GM18870 (cell line): ENCODE results near the gene PRMT5.

Experiments
- ATAC-seq: cut with Tn5 transposase; IDR thresholded peaks from one replicate; pipeline ENCODE4 v1.9.1; 2021; ENCODE audit warnings: moderate library complexity; ENCODE audit not compliant: unreplicated experiment

Gene PRMT5

DNA sequence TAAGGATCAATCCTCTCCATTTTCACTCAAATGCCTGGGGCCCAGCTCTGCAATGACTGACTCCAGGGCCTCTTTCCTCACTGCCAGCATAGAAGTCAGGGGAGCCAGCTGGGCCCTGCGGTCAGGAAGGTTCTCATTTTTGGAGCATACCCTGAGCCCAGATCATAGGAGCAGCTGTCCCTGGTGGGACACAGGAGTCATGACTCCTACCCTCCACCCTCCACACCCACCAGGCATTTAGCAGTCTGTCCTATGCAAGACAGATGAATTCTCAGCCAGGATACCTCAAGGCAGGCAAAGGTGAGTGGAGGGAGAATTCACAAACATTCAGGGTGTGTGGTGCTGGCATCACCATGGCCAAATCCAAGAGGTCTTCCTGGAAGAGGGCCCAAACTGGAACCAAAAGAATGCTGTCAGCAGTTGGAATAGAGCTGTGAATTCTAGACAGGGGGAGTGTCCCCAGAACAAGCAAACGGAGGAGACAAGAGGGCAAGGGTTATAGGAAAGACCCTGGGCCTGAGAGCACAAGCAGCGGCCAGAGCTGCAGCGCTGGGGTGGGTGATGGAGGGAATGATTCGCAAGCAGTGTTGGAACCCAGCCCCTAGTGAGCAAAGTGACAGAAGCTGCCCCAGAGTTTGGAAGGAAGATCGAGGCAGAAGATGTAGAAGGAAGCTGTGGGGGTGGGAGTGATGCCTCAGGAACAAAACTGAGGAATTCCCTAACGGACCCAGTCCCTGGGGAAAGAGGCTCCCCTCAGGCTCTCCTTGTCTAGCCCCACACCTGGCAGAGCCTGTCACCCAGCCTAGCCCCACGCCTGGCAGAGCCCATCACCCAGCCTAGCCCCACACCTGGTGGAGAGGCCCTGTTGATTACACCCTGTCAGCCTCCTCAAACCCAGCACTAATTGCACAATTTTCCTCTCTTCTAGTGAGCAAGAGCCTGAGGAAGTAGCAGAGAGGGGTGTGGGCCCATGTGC, 50.6 kb downstream of the PRMT5 start:
- no peak for ATAC-seq

DNA sequence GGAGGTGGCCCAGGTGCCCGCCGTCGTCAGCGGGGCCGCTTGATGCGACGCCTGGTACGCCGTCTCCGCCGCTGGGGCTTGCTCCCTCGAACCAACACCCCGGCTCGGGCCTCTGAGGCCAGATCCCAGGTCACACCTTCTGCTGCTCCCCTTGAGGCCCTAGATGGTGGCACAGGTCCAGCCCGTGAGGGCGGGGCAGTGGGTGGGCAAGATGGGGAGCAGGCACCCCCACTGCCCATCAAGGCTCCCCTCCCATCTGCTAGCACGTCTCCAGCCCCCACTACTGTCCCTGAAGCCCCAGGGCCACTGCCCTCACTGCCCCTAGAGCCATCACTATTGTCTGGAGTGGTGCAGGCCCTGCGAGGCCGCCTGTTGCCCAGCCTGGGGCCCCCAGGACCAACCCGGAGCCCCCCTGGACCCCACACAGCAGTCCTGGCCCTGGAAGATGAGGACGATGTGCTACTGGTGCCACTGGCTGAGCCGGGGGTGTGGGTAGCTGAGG, 52.1 kb downstream of the PRMT5 start:
- no peak for ATAC-seq

DNA sequence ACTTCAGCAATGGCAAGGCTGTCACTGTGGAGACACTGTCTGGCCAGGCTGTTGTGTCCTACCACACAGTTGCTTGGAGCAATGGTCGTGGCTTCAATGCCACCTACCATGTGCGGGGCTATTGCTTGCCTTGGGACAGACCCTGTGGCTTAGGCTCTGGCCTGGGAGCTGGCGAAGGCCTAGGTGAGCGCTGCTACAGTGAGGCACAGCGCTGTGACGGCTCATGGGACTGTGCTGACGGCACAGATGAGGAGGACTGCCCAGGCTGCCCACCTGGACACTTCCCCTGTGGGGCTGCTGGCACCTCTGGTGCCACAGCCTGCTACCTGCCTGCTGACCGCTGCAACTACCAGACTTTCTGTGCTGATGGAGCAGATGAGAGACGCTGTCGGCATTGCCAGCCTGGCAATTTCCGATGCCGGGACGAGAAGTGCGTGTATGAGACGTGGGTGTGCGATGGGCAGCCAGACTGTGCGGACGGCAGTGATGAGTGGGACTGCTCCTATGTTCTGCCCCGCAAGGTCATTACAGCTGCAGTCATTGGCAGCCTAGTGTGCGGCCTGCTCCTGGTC, 53.3 kb downstream of the PRMT5 start:
- no peak for ATAC-seq

DNA sequence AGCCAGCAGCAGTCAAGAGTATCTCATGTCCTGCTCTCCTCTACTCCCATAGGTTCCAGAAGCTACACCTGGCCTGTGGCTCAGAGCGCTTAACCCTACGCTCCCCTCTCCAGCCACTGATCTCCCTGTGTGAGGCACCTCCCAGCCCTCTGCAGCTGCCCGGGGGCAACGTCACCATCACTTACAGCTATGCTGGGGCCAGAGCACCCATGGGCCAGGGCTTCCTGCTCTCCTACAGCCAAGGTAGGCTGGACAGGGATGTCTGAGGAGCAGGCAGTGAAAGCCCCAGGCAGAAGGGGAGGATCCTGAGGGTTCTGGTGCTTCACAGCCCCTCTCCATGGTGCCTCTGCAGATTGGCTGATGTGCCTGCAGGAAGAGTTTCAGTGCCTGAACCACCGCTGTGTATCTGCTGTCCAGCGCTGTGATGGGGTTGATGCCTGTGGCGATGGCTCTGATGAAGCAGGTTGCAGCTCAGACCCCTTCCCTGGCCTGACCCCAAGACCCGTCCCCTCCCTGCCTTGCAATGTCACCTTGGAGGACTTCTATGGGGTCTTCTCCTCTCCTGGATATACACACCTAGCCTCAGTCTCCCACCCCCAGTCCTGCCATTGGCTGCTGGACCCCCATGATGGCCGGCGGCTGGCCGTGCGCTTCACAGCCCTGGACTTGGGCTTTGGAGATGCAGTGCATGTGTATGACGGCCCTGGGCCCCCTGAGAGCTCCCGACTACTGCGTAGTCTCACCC, 54.0 kb downstream of the PRMT5 start:
- no peak for ATAC-seq

DNA sequence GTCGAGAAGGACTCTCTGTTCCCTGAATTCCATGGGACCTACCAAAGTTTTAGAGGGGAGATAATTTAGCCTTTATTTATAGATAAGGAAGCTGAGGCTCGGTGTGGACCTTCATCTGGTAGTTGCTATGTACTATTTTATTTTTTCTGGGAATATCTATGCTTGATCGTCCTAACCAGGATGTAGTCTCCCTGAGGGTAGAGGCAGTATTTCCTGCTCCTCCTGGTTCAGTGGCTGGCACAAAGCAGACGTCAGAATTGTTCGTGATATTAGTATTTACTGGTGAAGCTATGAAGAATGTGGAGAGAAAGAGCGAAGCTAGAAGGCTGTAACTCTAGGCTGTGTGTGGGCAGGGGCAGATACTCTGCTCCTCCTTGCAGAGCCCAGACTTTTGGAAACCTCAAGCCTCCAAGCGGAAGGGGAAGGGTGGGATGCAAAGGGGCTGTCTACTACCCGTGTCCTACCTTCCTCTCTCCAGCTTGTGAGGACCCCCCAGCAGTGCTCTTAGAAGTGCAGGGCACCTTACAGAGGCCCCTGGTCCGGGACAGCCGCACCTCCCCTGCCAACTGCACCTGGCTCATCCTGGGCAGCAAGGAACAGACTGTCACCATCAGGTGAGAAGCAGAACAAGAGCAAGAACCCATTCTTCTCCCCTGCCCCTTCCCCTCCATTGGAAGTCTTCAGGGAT, 56.2 kb downstream of the PRMT5 start:
- ATAC-seq = no peak

DNA sequence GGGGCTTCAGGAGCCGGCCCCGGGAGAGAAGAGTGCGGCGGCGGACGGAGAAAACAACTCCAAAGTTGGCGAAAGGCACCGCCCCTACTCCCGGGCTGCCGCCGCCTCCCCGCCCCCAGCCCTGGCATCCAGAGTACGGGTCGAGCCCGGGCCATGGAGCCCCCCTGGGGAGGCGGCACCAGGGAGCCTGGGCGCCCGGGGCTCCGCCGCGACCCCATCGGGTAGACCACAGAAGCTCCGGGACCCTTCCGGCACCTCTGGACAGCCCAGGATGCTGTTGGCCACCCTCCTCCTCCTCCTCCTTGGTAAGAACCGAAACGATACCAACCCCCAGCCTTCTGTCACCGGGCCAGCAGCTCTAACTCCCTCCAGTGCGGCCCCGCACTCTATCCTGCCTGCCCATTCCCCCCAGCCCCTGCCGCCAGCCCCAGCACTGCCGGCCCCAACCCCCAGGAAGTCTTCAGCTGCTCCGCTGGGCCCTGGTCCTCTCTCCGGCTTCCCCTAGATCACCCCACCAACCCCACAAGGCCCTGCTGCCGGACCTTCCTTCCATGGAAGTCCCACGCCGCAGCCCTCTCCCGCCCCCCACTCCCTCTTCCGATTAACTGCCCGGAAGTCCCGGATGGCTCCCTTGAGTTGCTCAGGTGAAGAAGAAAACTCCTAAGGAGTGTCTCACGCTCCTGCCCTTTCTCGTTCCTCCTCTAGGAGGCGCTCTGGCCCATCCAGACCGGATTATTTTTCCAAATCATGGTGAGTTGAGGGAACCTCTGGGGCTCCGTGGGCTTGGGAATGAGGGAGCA, 56.9 kb downstream of the PRMT5 start:
- peak; percentile 32 for ATAC-seq

DNA sequence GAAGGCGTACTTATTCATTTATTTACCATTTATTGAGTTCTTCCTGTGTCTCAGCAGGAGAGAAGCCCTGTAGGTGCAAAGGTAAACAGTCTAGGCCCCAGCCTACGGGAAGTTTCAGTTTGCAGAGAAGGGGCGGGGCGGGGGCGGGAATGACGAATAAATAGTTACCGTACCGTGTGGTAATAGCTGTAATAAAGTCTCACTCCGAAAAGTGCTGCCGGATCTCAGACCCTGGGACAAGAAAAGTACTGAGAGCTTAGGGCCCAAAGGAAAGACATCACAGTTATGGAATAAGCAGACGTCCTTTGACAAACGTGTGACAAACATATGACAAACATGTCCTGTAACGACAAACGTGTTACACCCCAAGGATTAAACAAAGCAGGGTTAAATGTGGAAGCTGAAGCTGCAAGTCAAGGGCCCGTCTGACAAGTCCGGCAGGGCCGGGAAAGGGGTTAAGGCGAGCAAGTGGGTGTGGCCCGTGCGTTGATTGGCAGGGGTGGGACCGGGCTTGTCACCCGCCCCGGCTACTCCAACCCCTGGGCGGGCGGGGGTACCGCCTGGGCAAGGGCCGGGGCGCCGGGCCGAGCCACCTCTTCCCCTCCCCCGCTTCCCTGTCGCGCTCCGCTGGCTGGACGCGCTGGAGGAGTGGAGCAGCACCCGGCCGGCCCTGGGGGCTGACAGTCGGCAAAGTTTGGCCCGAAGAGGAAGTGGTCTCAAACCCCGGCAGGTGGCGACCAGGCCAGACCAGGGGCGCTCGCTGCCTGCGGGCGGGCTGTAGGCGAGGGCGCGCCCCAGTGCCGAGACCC, 57.7 kb downstream of the PRMT5 start, which contains the start of gene LRP10:
LRP10 (plus strand) TSS at position 517 of the 809 bp plus-strand sequence. CDS start 564 bp downstream, outside the sequence.
- ATAC-seq = peak; percentile 68

DNA sequence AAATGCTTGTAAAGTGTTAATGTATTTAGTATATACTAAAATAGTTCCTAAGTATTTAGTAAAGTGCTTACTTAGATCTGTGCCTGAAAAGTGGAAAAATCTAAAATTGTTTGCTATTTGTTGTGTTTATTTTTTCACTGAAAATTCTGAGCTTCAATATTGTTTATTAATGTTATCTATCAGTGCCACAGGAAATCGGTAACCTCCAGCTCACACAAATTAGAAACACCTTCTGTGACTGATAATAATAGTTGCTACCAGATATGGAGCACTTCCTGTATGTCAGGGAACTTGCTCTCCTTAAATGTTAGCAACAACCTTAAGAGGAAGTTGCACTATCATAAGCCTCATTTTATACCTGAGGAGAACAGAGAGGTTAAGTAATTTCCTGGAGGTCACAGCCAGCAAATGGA, 58.4 kb downstream of the PRMT5 start:
- ATAC-seq = peak; percentile 39
